Skeletal muscle cell (primary cell): ENCODE data around the gene C17orf114.

Source experiments
- DNase-seq: peaks from one replicate; pipeline ENCODE4 v3.0.0-alpha.2; 2010; ENCODE audit warnings: low read depth
- H3K4me3 ChIP-seq: 2 replicates; pipeline ENCODE4 v1.5.1; 2011; ENCODE audit warnings: low read depth, mild to moderate bottlenecking, control low read depth, low read length, moderate library complexity

Gene C17orf114

GRCh38 chr17:4789951-4790704, 12.0 kb downstream of the C17orf114 start:
- peak; percentile 79 for DNase-seq
- peak overlapping the region; percentile 62 for H3K4me3 ChIP-seq

GRCh38 chr17:4789701-4789950, 12.5 kb downstream of the C17orf114 start:
- H3K4me3 ChIP-seq = peak overlapping the region; percentile 62
- DNase-seq = no peak

GRCh38 chr17:4788807-4789700, 13.1 kb downstream of the C17orf114 start, which contains the start of gene GLTPD2:
Gene GLTPD2 (plus strand): TSS chr17:4788964. CDS start chr17:4789012, 48 bp downstream.
- DNase-seq = no peak
- H3K4me3 ChIP-seq = peak within 1 kb of the TSS; percentile 62

- DNase-seq = no peak
- H3K4me3 ChIP-seq = no peak overlapping the region
Observed at GRCh38 chr17:4788159-4788806, 13.8 kb downstream of the C17orf114 start.

GRCh38 chr17:4786516-4786915, 15.6 kb downstream of the C17orf114 start:
- no peak overlapping the region for H3K4me3 ChIP-seq
- no peak for DNase-seq

- DNase-seq = no peak
- peak within 1 kb of the TSS; percentile 14 for H3K4me3 ChIP-seq
Observed at GRCh38 chr17:4786106-4786511, 16.0 kb downstream of the C17orf114 start, which contains the start of gene VMO1. Gene VMO1 (minus strand): TSS chr17:4786364. CDS start chr17:4786352, 12 bp downstream.

- no peak for DNase-seq
- peak overlapping the region; percentile 14 for H3K4me3 ChIP-seq
Observed at GRCh38 chr17:4785311-4786105, 16.6 kb downstream of the C17orf114 start.

- H3K4me3 ChIP-seq = no peak overlapping the region
- no peak for DNase-seq
Observed at GRCh38 chr17:4782652-4783051, 19.5 kb downstream of the C17orf114 start.

GRCh38 chr17:4780325-4780955, 21.7 kb downstream of the C17orf114 start:
- H3K4me3 ChIP-seq = no peak overlapping the region
- no peak for DNase-seq

- no peak for DNase-seq
Observed at GRCh38 chr17:4777969-4778760, 24.0 kb downstream of the C17orf114 start.

GRCh38 chr17:4772235-4772613, 29.9 kb downstream of the C17orf114 start:
- H3K4me3 ChIP-seq = no peak overlapping the region
- DNase-seq = no peak

More at GRCh38 chr17:4777969-4778760, 24.0 kb downstream of the C17orf114 start:
- H3K4me3 ChIP-seq = no peak overlapping the region

GRCh38 chr17:4771519-4772234, 30.5 kb downstream of the C17orf114 start, which contains the start of gene TM4SF5:
Gene TM4SF5 (plus strand): TSS chr17:4771886. CDS start chr17:4771923, 37 bp downstream.
- no peak within 1 kb of the TSS for H3K4me3 ChIP-seq
- no peak for DNase-seq

GRCh38 chr17:4769628-4770027, 32.5 kb downstream of the C17orf114 start:
- no peak for DNase-seq
- H3K4me3 ChIP-seq = no peak overlapping the region

GRCh38 chr17:4768298-4768697, 33.8 kb downstream of the C17orf114 start:
- H3K4me3 ChIP-seq = no peak overlapping the region
- DNase-seq = no peak

- no peak overlapping the region for H3K4me3 ChIP-seq
- DNase-seq = no peak
Observed at GRCh38 chr17:4766723-4767122, 35.4 kb downstream of the C17orf114 start.

- DNase-seq = no peak
- H3K4me3 ChIP-seq = no peak overlapping the region
Observed at GRCh38 chr17:4766201-4766600, 35.9 kb downstream of the C17orf114 start.

GRCh38 chr17:4764595-4764994, 37.5 kb downstream of the C17orf114 start:
- H3K4me3 ChIP-seq = no peak overlapping the region
- no peak for DNase-seq
